ENCODE data around the gene MTHFR.

Gene MTHFR

GRCh38 chr1:11746795-11747487 lies 58.8 kb downstream of the MTHFR start:
- H3K4me3 ChIP-seq (ENCODE audit: low read depth, low read length) = no peak overlapping the region
- TF ChIP-seq CTCF (IDR thresholded peaks at IDR 0.05; ENCODE audit: low read depth, low read length, missing control alignments) = no peak
- no peak for DNase-seq (ENCODE audit: low read depth)

GRCh38 chr1:11746092-11746491 lies 59.7 kb downstream of the MTHFR start:
- TF ChIP-seq CTCF (IDR thresholded peaks at IDR 0.05; ENCODE audit: low read depth, low read length, missing control alignments) = no peak
- no peak overlapping the region for H3K4me3 ChIP-seq (ENCODE audit: low read depth, low read length)
- no peak for DNase-seq (ENCODE audit: low read depth)

GRCh38 chr1:11744287-11744686 lies 61.5 kb downstream of the MTHFR start:
- TF ChIP-seq CTCF (IDR thresholded peaks at IDR 0.05; ENCODE audit: low read depth, low read length, missing control alignments) = no peak
- H3K4me3 ChIP-seq (ENCODE audit: low read depth, low read length) = no peak overlapping the region
- DNase-seq (ENCODE audit: low read depth) = no peak

GRCh38 chr1:11741919-11742558 lies 63.7 kb downstream of the MTHFR start:
- TF ChIP-seq CTCF (IDR thresholded peaks at IDR 0.05; ENCODE audit: low read depth, low read length, missing control alignments) = no peak
- H3K4me3 ChIP-seq (ENCODE audit: low read depth, low read length) = no peak overlapping the region
- no peak for DNase-seq (ENCODE audit: low read depth)

GRCh38 chr1:11741482-11741881 lies 64.3 kb downstream of the MTHFR start:
- no peak for TF ChIP-seq CTCF (IDR thresholded peaks at IDR 0.05; ENCODE audit: low read depth, low read length, missing control alignments)
- no peak overlapping the region for H3K4me3 ChIP-seq (ENCODE audit: low read depth, low read length)
- DNase-seq (ENCODE audit: low read depth) = no peak

GRCh38 chr1:11740258-11741192 lies 65.2 kb downstream of the MTHFR start:
- TF ChIP-seq CTCF (IDR thresholded peaks at IDR 0.05; ENCODE audit: low read depth, low read length, missing control alignments) = no peak
- DNase-seq (ENCODE audit: low read depth) = no peak
- no peak overlapping the region for H3K4me3 ChIP-seq (ENCODE audit: low read depth, low read length)

All from GM12864 (cell line).